Upper lobe of left lung (tissue), 6 donors: ENCODE measurements around the gene RPGR. TPM values are rescaled to one million over a fixed set of nuclear protein-coding genes. Genes with fewer than 3 reads are reported as not detected.

Source experiments
- ATAC-seq, 2 donors: fragments of 200-7000 bp; cut with Tn5 transposase; one replicate each; pipeline ENCODE4 v1.9.1; 2022; ENCODE audit warnings: mild to moderate bottlenecking in 2 of 2, moderate library complexity in 2 of 2; ENCODE audit not compliant: low FRiP score in 2 of 2
- DNase-seq, 2 donors: peaks; one replicate each; pipeline ENCODE4 v3.0.0-alpha.2; 2019 to 2020
- H3K27ac ChIP-seq, 4 donors: fragments of 200-600 bp; sonication (generic); one replicate each; pipeline ENCODE4 v1.5.1; 2016 to 2019
- H3K27me3 ChIP-seq, 4 donors: fragments of 200-600 bp; sonication (generic); one replicate each; pipeline ENCODE4 v1.5.1; 2017 to 2019
- H3K36me3 ChIP-seq, 4 donors: fragments of 200-600 bp; sonication (generic); one replicate each; pipeline ENCODE4 v1.5.1; 2016 to 2019
- H3K4me1 ChIP-seq, 4 donors: fragments of 200-600 bp; sonication (generic); one replicate each; pipeline ENCODE4 v1.5.1; 2018 to 2019
- H3K4me3 ChIP-seq, 4 donors: fragments of 200-600 bp; sonication (generic); one replicate each; pipeline ENCODE4 v1.5.1; 2017 to 2019; ENCODE audit warnings: mild to moderate bottlenecking in 2 of 4, moderate library complexity in 1 of 4
- H3K9me3 ChIP-seq, 4 donors: fragments of 200-600 bp; sonication (generic); one replicate each; pipeline ENCODE4 v1.5.1; 2018 to 2019
- CTCF ChIP-seq, 6 experiments: fragments of 450-650 bp in 4 of 6; fragments of 200-600 bp in 2 of 6; sonication (generic) in 2 of 6; IDR thresholded peaks; one replicate each; pipeline ENCODE4 v1.5.1; 2016 to 2019; ENCODE audit warnings: antibody characterized with exemption in 6 of 6
- EP300 ChIP-seq, 4 donors: sonication (generic); formaldehyde crosslinking; IDR thresholded peaks; one replicate each; pipeline ENCODE4 v1.5.1; 2017; ENCODE audit warnings: antibody characterized with exemption in 4 of 4, control low read depth in 2 of 4
- POLR2A ChIP-seq, 4 donors: fragments of 450-650 bp; IDR thresholded peaks; one replicate each; pipeline ENCODE4 v1.5.1; 2016 to 2017; ENCODE audit warnings: antibody characterized with exemption in 4 of 4, mild to moderate bottlenecking in 2 of 4
- POLR2AphosphoS5 ChIP-seq, 2 donors: sonication (generic); formaldehyde crosslinking; IDR thresholded peaks; one replicate each; pipeline ENCODE4 v1.5.1; 2017; ENCODE audit warnings: antibody characterized with exemption in 2 of 2
- WGBS, 2 donors: methylation state at CpG; one replicate each; pipeline ENCODE4 v1.1.5; 2017 to 2018; 5-methylcytosine and 5-hydroxymethylcytosine counted together
- total RNA-seq, 6 donors: library from RNA; depleted of rRNA in 4 of 6; stranded (reverse); fragments of >200 nt in 4 of 6; gene quantifications; one replicate each; pipeline versions ENCODE4 v1.1.0 to v1.2.1, GENCODE V29; 2016 to 2021
- donor health status: DM: no; HTN: no; CAD: no; lungs with moderate emphysema.
- donor health status: DM: no; HTN: yes; CAD: no; lungs with severe emphysema.

The RPGR gene
- total RNA-seq, 6 donors from 2014 or later = 15.8 to 82.8 (median 30.1) TPM

- no peak overlapping the region for H3K27ac ChIP-seq
- DNase-seq (no peak), ATAC-seq (no peak)
- TF ChIP-seq EP300 (IDR thresholded peaks at IDR 0.05) (no peak), POLR2A (IDR thresholded peaks at IDR 0.05) (no peak), POLR2AphosphoS5 (IDR thresholded peaks at IDR 0.05) (no peak), CTCF (IDR thresholded peaks at IDR 0.05) (no peak)
- H3K4me1 ChIP-seq = no peaks in the 10 kb centered on the region
- no peak overlapping the region for H3K4me3 ChIP-seq
- 62 to 77% methylated on average over 2 to 3 of the region's 3 CpGs for WGBS, 2 donors
- H3K36me3 ChIP-seq = peaks cover 0 to 27% (median 0%) of the 10 kb centered on the region in 4 donors
- no peaks in the 10 kb centered on the region for H3K9me3 ChIP-seq
- no peaks in the 10 kb centered on the region for H3K27me3 ChIP-seq
Observed at GRCh38 chrX:38318196-38318595, 9.1 kb downstream of the RPGR start.

GRCh38 chrX:38315186-38315585 lies 12.1 kb downstream of the RPGR start:
- Histone ChIP-seq H3K36me3 (peaks cover 0 to 20% (median 0%) of the 10 kb centered on the region in 4 donors), H3K9me3 (no peaks in the 10 kb centered on the region), H3K27ac (no peak overlapping the region), H3K4me1 (no peaks in the 10 kb centered on the region), H3K27me3 (no peaks in the 10 kb centered on the region), H3K4me3 (no peak overlapping the region)
- DNase-seq (no peak), ATAC-seq (no peak)
- TF ChIP-seq POLR2AphosphoS5 (IDR thresholded peaks at IDR 0.05) (no peak), CTCF (IDR thresholded peaks at IDR 0.05) (no peak)
- 87 to 98% methylated on average over 7 of the region's 7 CpGs for WGBS, 2 donors

GRCh38 chrX:38313190-38313589 lies 14.1 kb downstream of the RPGR start:
- Histone ChIP-seq H3K4me3 (no peak overlapping the region), H3K4me1 (no peaks in the 10 kb centered on the region), H3K27me3 (no peaks in the 10 kb centered on the region), H3K9me3 (no peaks in the 10 kb centered on the region), H3K36me3 (peaks cover 0 to 25% (median 0%) of the 10 kb centered on the region in 4 donors), H3K27ac (no peak overlapping the region)
- ATAC-seq (no peak), DNase-seq (no peak)
- 87 to 98% methylated on average over 3 to 4 of the region's 4 CpGs for WGBS, 2 donors
- TF ChIP-seq EP300 (IDR thresholded peaks at IDR 0.05) (no peak), CTCF (IDR thresholded peaks at IDR 0.05) (no peak), POLR2A (IDR thresholded peaks at IDR 0.05) (no peak), POLR2AphosphoS5 (IDR thresholded peaks at IDR 0.05) (no peak)

- Histone ChIP-seq H3K9me3 (no peaks in the 10 kb centered on the region), H3K27ac (no peak overlapping the region), H3K4me1 (no peaks in the 10 kb centered on the region), H3K4me3 (no peak overlapping the region), H3K36me3 (peaks cover 0 to 25% (median 0%) of the 10 kb centered on the region in 4 donors), H3K27me3 (no peaks in the 10 kb centered on the region)
- ATAC-seq (no peak), DNase-seq (no peak)
- TF ChIP-seq CTCF (IDR thresholded peaks at IDR 0.05) = no peak
- no peak for TF ChIP-seq POLR2AphosphoS5 (IDR thresholded peaks at IDR 0.05)
- no peak for TF ChIP-seq EP300 (IDR thresholded peaks at IDR 0.05)
- no peak for TF ChIP-seq POLR2A (IDR thresholded peaks at IDR 0.05)
- WGBS, 2 donors = 80 to 88% methylated on average over 4 of the region's 4 CpGs
Observed at GRCh38 chrX:38312436-38312835, 14.9 kb downstream of the RPGR start.

- Histone ChIP-seq H3K9me3 (no peaks in the 10 kb centered on the region), H3K4me1 (no peaks in the 10 kb centered on the region), H3K27ac (no peak overlapping the region), H3K27me3 (no peaks in the 10 kb centered on the region), H3K36me3 (peaks cover 0 to 21% (median 0%) of the 10 kb centered on the region in 4 donors), H3K4me3 (no peak overlapping the region)
- 82 to 89% methylated on average over 2 of the region's 2 CpGs for WGBS, 2 donors
- DNase-seq = no peak
- TF ChIP-seq EP300 (IDR thresholded peaks at IDR 0.05) = no peak
- no peak for ATAC-seq
Observed at GRCh38 chrX:38311743-38312142, 15.6 kb downstream of the RPGR start.
